NB4 (cell line): ENCODE results near the gene PTK6.

Experiments
- DNase-seq: peaks from one replicate; pipeline ENCODE4 v3.0.0; 2010; ENCODE audit warnings: low read depth
- H3K4me3 ChIP-seq: one replicate; pipeline ENCODE4 v1.5.1; 2011; ENCODE audit warnings: mild to moderate bottlenecking, low read depth, low read length, moderate library complexity
- CTCF ChIP-seq: IDR thresholded peaks from one replicate; pipeline ENCODE4 v1.5.1; 2012; ENCODE audit warnings: low read depth, low read length
- MAX ChIP-seq: IDR thresholded peaks from 2 replicates; pipeline ENCODE4 v1.6.1; 2011; ENCODE audit warnings: low read depth, low read length
- MYC ChIP-seq: IDR thresholded peaks from 2 replicates; pipeline ENCODE4 v1.6.1; 2011; ENCODE audit warnings: low read depth, low read length
- POLR2A ChIP-seq: IDR thresholded peaks from 2 replicates; pipeline ENCODE4 v1.6.1; 2011; ENCODE audit warnings: mild to moderate bottlenecking; ENCODE audit not compliant: insufficient read length; ENCODE audit errors: extremely low read depth

PTK6 gene

GRCh38 chr20:63529861-63530787, 7.1 kb downstream of the PTK6 start:
- TF ChIP-seq CTCF (no peak), MYC (no peak)
- DNase-seq: no peak

GRCh38 chr20:63529180-63529860, 7.9 kb downstream of the PTK6 start:
- H3K4me3 ChIP-seq: no peak overlapping the region
- no peak for DNase-seq
- TF ChIP-seq CTCF (no peak), MAX (no peak), MYC (no peak)

More at GRCh38 chr20:63529861-63530787, 7.1 kb downstream of the PTK6 start:
- no peak overlapping the region for H3K4me3 ChIP-seq

- no peak for TF ChIP-seq POLR2A
- no peak for TF ChIP-seq CTCF
- TF ChIP-seq MYC: no peak
- no peak for TF ChIP-seq MAX
- H3K4me3 ChIP-seq: no peak overlapping the region
- DNase-seq: no peak
These were observed 10.0 kb downstream of the PTK6 start for GRCh38 chr20:63527184-63527583.

- no peak for DNase-seq
- TF ChIP-seq CTCF (no peak), POLR2A (no peak), MAX (no peak), MYC (no peak)
- H3K4me3 ChIP-seq: no peak overlapping the region
These were observed 11.2 kb downstream of the PTK6 start for GRCh38 chr20:63525971-63526370.

GRCh38 chr20:63525185-63525584, 12.0 kb downstream of the PTK6 start:
- no peak for DNase-seq

More at GRCh38 chr20:63525185-63525584, 12.0 kb downstream of the PTK6 start:
- TF ChIP-seq MAX: no peak
- no peak for TF ChIP-seq POLR2A
- TF ChIP-seq CTCF: no peak
- no peak overlapping the region for H3K4me3 ChIP-seq
